PC-9 (cell line): ENCODE data around the gene PRAF2. TPM values are rescaled to one million over a fixed set of nuclear protein-coding genes. Genes with fewer than 3 reads are reported as not detected.
A peak's percentile ranks its signal among the peaks of the same experiment; 100 is the strongest.

ENCODE experiments used
- BruUV-seq: library from RNA; stranded (reverse); fragments of 400-500 nt; replicated peaks from 2 replicates; lab custom pipeline; 2021; lab: Mats Ljungman, UMichigan
- CTCF ChIA-PET: fragments of 300-600 bp; sonication (Branson Sonifier 250); formaldehyde crosslinking; loops from one replicate; lab custom pipeline; 2022; ENCODE audit warnings: antibody characterized with exemption; lab: Charles Lee
- POLR2A ChIA-PET: fragments of 300-600 bp; sonication (Branson Sonifier 250); formaldehyde crosslinking; loops from one replicate; lab custom pipeline; 2022; ENCODE audit warnings: antibody characterized with exemption; ENCODE audit not compliant: unreplicated experiment; lab: Charles Lee
- DNase-seq, 2 experiments: peaks; one replicate each; pipeline versions ENCODE4 v3.0.0 to v3.0.0-alpha.2; 2015 to 2022; ENCODE audit warnings: mixed read lengths in 1 of 2
- H2AFZ ChIP-seq: fragments of 200-600 bp; sonication (generic); 2 replicates; pipeline ENCODE4 v1.8.1; 2017; ENCODE audit warnings: antibody characterized with exemption
- H3F3A ChIP-seq: fragments of 200-600 bp; sonication (generic); 2 replicates; pipeline ENCODE4 v1.8.1; 2017; ENCODE audit warnings: antibody characterized with exemption, mild to moderate bottlenecking, low read depth; ENCODE audit not compliant: insufficient read depth
- H3K27ac ChIP-seq: fragments of 200-600 bp; sonication (generic); 2 replicates; pipeline ENCODE4 v1.6.1; 2016; ENCODE audit warnings: mixed run types
- H3K27me3 ChIP-seq: fragments of 200-600 bp; sonication (generic); 2 replicates; pipeline ENCODE4 v1.6.1; 2016; ENCODE audit warnings: low read depth, mixed run types; ENCODE audit not compliant: insufficient read depth
- H3K36me3 ChIP-seq: fragments of 200-600 bp; sonication (generic); 2 replicates; pipeline ENCODE4 v1.6.1; 2016; ENCODE audit warnings: low read depth, mixed run types
- H3K4me1 ChIP-seq: fragments of 200-600 bp; sonication (generic); replicated peaks from 2 replicates; pipeline ENCODE4 v1.6.1; 2016; ENCODE audit warnings: mixed run types; ENCODE audit not compliant: insufficient read depth
- H3K4me2 ChIP-seq: fragments of 200-600 bp; sonication (generic); 2 replicates; pipeline ENCODE4 v1.6.1; 2017; ENCODE audit warnings: mixed run types
- H3K4me3 ChIP-seq: fragments of 200-600 bp; sonication (generic); 2 replicates; pipeline ENCODE4 v1.6.1; 2016; ENCODE audit warnings: mixed run types
- H3K79me2 ChIP-seq: fragments of 200-600 bp; sonication (generic); 2 replicates; pipeline ENCODE4 v1.6.1; 2017; ENCODE audit warnings: low read depth, mixed run types
- H3K9me2 ChIP-seq: fragments of 200-600 bp; sonication (generic); 2 replicates; pipeline ENCODE4 v1.8.1; 2017; ENCODE audit warnings: mild to moderate bottlenecking; ENCODE audit not compliant: insufficient read depth
- H3K9me3 ChIP-seq: fragments of 200-600 bp; sonication (generic); 2 replicates; pipeline ENCODE4 v1.8.1; 2016; ENCODE audit warnings: low read depth; ENCODE audit not compliant: insufficient read depth
- H4K20me1 ChIP-seq: fragments of 200-600 bp; sonication (generic); 2 replicates; pipeline ENCODE4 v1.8.1; 2017; ENCODE audit not compliant: insufficient read depth
- EZH2 ChIP-seq: fragments of 200-600 bp; sonication (generic); IDR thresholded peaks from 2 replicates; pipeline ENCODE4 v1.8.0; 2017; ENCODE audit warnings: antibody characterized with exemption, low read depth
- intact Hi-C: fragments of 100-400 bp; cut with micrococcal nuclease; formaldehyde crosslinking; loops from one replicate; pipeline ENCODE4 v1.10.0; 2022; ENCODE audit not compliant: unreplicated experiment
- total RNA-seq: library from RNA; stranded (reverse); gene quantifications from 2 replicates; pipeline ENCODE4 v1.2.3, GENCODE V29; 2021
- TF ChIP-seq, protein P1 (sequence below): fragments of 200-600 bp; sonication (generic); conservative IDR thresholded peaks from 2 replicates; pipeline ENCODE4 v1.6.1; 2017; ENCODE audit warnings: mixed run types, antibody characterized with exemption, mild to moderate bottlenecking, moderate library complexity

The PRAF2 gene
- total RNA-seq, 1 experiment from 2014 or later: 12.8 TPM

DNA sequence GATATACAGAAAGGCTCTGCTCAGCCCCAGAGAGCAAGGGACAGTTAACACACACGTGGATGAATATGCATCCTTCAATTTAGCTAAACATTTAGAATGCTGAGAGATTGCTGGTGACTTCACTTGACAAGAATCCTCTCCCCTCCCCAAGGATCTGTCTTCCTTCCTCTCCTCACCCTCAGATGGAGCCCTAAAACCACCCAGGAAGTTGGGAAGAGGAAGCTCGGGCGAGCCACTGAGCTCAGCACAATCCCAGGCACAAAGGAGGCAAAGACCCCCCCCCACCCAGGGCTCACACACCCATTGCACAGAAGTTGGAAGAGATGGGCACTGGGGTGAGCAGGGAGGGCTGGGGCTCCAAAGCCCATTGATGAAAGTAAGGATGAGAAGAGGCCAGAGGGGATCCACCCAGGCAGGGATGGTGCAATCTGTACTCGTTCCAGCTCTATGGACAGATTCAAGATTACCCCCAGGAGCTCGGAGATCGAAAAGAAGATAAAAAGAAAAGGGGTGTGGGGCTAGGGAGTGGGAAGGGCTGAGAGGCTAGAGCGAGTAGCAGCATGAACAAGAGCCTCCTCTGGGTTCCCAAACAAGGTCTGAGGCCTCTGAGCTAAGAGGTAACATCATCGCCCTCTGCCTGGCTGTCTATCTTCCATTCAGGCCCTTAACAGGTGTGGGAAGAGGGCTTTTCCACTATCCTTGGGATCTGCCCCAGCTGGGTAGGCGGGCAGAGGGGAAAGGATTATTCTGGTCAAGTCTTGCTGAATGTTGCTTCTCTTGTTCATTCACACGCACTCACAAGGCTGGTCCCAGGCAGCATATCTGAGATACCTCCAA lies 31.8 kb downstream of the PRAF2 start:
- Histone ChIP-seq H2AFZ (no peak overlapping the region), H3K27me3 (no peaks in the 10 kb centered on the region), H3K9me3 (no peaks in the 10 kb centered on the region), H3K27ac (peak overlapping the region; percentile 75), H3K4me1 (peaks cover 17% of the 10 kb centered on the region), H3K4me3 (peak overlapping the region; percentile 58), H3K36me3 (no peaks in the 10 kb centered on the region), H3K4me2 (peak overlapping the region; percentile 69), H4K20me1 (no peaks in the 10 kb centered on the region), H3K9me2 (no peaks in the 10 kb centered on the region), H3K79me2 (peaks cover 26% of the 10 kb centered on the region), H3F3A (no peaks in the 10 kb centered on the region)
- intact Hi-C loops: loop anchor here (2.0 to 10.0 kb wide), 6 partner anchors 17 to 280 kb away; partner anchors contain the start of genes CCDC120, GLOD5, GRIPAP1 and OTUD5
- POLR2A ChIA-PET: interaction anchor here (0.7 kb wide), 1 partner anchor 130 kb away, joined by 3 read pairs; the partner anchor contains the start of gene SLC35A2
- TF ChIP-seq EZH2: no peak
- TF ChIP-seq, protein P1, sequence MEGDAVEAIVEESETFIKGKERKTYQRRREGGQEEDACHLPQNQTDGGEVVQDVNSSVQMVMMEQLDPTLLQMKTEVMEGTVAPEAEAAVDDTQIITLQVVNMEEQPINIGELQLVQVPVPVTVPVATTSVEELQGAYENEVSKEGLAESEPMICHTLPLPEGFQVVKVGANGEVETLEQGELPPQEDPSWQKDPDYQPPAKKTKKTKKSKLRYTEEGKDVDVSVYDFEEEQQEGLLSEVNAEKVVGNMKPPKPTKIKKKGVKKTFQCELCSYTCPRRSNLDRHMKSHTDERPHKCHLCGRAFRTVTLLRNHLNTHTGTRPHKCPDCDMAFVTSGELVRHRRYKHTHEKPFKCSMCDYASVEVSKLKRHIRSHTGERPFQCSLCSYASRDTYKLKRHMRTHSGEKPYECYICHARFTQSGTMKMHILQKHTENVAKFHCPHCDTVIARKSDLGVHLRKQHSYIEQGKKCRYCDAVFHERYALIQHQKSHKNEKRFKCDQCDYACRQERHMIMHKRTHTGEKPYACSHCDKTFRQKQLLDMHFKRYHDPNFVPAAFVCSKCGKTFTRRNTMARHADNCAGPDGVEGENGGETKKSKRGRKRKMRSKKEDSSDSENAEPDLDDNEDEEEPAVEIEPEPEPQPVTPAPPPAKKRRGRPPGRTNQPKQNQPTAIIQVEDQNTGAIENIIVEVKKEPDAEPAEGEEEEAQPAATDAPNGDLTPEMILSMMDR: no peak
- no peak for DNase-seq
- TSS peak; percentile 67 for BruUV-seq
- CTCF ChIA-PET: interaction anchor here (0.7 kb wide), 1 partner anchor 87 kb away, joined by 3 read pairs; no protein-coding TSS in a partner anchor

DNA sequence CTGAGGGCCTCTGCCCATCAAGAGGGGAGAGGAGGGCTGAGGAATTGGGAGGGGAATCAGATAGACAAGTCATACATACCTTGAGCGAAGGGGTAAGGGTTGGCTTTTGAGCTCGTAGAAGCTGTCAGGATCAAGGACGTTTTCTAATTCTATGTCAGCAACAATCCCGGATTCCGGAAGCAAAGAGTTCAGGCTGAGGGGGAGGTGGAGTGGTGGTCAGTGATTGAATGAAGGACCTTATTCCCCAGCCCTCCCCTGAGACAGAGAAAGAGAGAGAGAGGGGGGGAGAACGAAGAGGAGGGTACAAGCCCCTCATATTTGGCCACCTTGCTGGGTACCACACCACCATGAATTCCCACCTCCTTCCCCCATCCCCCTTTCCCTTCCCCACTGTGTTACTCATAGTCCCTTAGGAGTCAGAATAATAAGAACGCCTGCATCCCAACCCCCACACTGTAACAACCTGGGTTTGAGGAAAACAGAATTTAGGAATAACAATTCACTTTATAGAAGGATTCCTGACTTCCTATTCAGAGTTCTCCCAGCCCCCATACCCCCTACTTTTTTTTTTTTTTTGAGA lies 33.3 kb downstream of the PRAF2 start:
- Histone ChIP-seq H3K9me3 (no peaks in the 10 kb centered on the region), H3K4me2 (peak overlapping the region; percentile 69), H3K36me3 (no peaks in the 10 kb centered on the region), H3K4me3 (peak overlapping the region; percentile 58; the same call in 1 of the 2 replicates), H4K20me1 (no peaks in the 10 kb centered on the region), H3K9me2 (no peaks in the 10 kb centered on the region), H3K4me1 (peaks cover 17% of the 10 kb centered on the region), H2AFZ (no peak overlapping the region), H3F3A (no peaks in the 10 kb centered on the region), H3K27ac (peak overlapping the region; percentile 75), H3K27me3 (no peaks in the 10 kb centered on the region), H3K79me2 (peaks cover 26% of the 10 kb centered on the region)
- DNase-seq: no peak
- ChIA-PET POLR2A (no interaction called here), CTCF (interaction anchor here (0.6 kb wide), 1 partner anchor 67 kb away, joined by 6 read pairs; no protein-coding TSS in a partner anchor)
- intact Hi-C loops: loop anchor here (5.0 to 10.0 kb wide), 5 partner anchors 38 to 278 kb away; partner anchors contain the start of genes GLOD5, GRIPAP1, OTUD5 and PRICKLE3
- no peak for TF ChIP-seq EZH2
- TF ChIP-seq, protein P1: no peak
- TSS peak; percentile 65 for BruUV-seq
